PFSK-1 (cell line): ENCODE data around the gene STK25.

ENCODE experiments used
- FOXP2 ChIP-seq: optimal IDR thresholded peaks from 2 replicates; pipeline ENCODE3; 2011; ENCODE audit warnings: borderline replicate concordance, control low read depth, inconsistent platforms; ENCODE audit not compliant: insufficient read depth; ENCODE audit errors: extremely low read length, extremely low read depth
- POLR2AphosphoS5 ChIP-seq: IDR thresholded peaks from 2 replicates; pipeline ENCODE4 v1.6.1; 2012; ENCODE audit warnings: low read depth, mild to moderate bottlenecking, control low read depth, low read length, moderate library complexity
- SIN3A ChIP-seq: IDR thresholded peaks from 2 replicates; pipeline ENCODE4 v1.6.1; 2012; ENCODE audit warnings: mild to moderate bottlenecking, low read length, moderate library complexity, borderline replicate concordance; ENCODE audit not compliant: insufficient read depth
- TAF1 ChIP-seq: IDR thresholded peaks from 2 replicates; pipeline ENCODE4 v1.6.1; 2012; ENCODE audit warnings: low read length, control low read depth, borderline replicate concordance; ENCODE audit not compliant: insufficient read depth
- TF ChIP-seq, protein P1 (sequence below), 2 experiments: IDR thresholded peaks; 2 replicates each; pipeline versions ENCODE4 v1.6.1 to v1.8.0; 2011 to 2012; ENCODE audit warnings: low read depth in 2 of 2, low read length in 2 of 2, control low read depth in 1 of 2, inconsistent platforms in 1 of 2, mild to moderate bottlenecking in 1 of 2, moderate library complexity in 1 of 2; ENCODE audit not compliant: insufficient read depth in 1 of 2

DNA sequence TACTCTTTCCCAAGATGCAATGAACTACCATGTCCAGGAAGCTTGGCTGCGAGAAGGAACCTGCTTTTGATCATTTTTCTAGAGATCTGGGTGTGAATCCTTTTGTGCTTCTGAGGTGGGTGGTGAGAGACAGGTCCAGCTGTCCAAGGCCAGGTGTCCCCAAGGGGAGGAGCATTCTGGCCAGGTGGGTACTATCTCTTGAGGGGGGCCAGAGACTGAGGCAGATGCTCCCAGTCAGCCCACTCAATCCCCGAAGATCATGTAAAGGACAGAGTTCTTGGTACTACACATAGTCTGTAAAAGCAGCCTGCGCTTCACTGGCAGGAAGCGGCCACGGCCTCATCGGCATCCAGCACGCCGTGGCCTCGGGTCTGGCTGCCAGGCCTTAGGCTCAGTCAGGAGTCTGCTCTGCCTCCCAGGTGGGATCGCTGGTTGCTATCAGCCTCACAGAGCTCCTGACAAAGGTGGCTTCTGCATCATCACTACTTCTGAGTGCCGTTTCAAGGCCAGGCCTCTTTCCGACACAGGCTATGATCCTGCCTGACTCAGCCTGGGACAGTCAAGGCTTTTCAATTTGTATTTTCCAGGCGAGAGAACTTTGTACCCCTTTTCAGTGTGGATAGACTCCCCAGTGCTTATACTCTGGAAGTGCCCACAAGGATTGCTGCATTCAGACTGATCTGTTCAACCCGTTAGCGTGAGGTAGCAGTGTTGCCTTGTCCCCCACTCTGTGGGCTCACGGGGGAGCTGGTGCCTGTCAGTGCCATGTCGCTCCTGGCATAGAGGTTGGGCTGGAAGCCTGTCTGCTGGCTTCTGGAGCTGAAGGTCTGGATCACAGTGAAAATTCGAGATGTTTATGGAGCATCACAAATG lies 29.1 kb downstream of the STK25 start:
- TF ChIP-seq SIN3A = no peak
- no peak for TF ChIP-seq FOXP2
- no peak for TF ChIP-seq POLR2AphosphoS5
- TF ChIP-seq TAF1 = no peak
- TF ChIP-seq, protein P1, sequence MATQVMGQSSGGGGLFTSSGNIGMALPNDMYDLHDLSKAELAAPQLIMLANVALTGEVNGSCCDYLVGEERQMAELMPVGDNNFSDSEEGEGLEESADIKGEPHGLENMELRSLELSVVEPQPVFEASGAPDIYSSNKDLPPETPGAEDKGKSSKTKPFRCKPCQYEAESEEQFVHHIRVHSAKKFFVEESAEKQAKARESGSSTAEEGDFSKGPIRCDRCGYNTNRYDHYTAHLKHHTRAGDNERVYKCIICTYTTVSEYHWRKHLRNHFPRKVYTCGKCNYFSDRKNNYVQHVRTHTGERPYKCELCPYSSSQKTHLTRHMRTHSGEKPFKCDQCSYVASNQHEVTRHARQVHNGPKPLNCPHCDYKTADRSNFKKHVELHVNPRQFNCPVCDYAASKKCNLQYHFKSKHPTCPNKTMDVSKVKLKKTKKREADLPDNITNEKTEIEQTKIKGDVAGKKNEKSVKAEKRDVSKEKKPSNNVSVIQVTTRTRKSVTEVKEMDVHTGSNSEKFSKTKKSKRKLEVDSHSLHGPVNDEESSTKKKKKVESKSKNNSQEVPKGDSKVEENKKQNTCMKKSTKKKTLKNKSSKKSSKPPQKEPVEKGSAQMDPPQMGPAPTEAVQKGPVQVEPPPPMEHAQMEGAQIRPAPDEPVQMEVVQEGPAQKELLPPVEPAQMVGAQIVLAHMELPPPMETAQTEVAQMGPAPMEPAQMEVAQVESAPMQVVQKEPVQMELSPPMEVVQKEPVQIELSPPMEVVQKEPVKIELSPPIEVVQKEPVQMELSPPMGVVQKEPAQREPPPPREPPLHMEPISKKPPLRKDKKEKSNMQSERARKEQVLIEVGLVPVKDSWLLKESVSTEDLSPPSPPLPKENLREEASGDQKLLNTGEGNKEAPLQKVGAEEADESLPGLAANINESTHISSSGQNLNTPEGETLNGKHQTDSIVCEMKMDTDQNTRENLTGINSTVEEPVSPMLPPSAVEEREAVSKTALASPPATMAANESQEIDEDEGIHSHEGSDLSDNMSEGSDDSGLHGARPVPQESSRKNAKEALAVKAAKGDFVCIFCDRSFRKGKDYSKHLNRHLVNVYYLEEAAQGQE (IDR thresholded peaks at IDR 0.05; ENCODE audit: insufficient read depth in 1 of 2, low read depth in 2 of 2, low read length in 2 of 2) = no peak
